HL-60 (cell line): ENCODE measurements around the gene IL3RA.

Experiments used
- DNase-seq, 2 experiments: peaks; one replicate each; pipeline ENCODE4 v3.0.0-alpha.2; 2010 to 2020; ENCODE audit warnings: low read depth in 1 of 2, low spot score in 1 of 2
- H3K27ac ChIP-seq: fragments of 250-450 bp; sonication (Bioruptor Pico); replicated peaks from 2 replicates; pipeline ENCODE4 v1.5.1; 2020; ENCODE audit warnings: mild to moderate bottlenecking, moderate library complexity
- H3K27me3 ChIP-seq: fragments of 250-450 bp; sonication (Bioruptor Pico); 2 replicates; pipeline ENCODE4 v1.5.1; 2021; ENCODE audit warnings: mild to moderate bottlenecking, moderate library complexity; ENCODE audit not compliant: insufficient read depth, poor library complexity, severe bottlenecking
- H3K4me3 ChIP-seq: replicated peaks from 2 replicates; pipeline ENCODE4 v1.5.1; 2011; ENCODE audit warnings: mild to moderate bottlenecking, control low read depth, low read length; ENCODE audit not compliant: insufficient read depth
- CTCF ChIP-seq: IDR thresholded peaks from one replicate; pipeline ENCODE4 v1.5.1; 2011; ENCODE audit warnings: low read length, control low read depth, inconsistent platforms; ENCODE audit not compliant: insufficient read depth
- GABPA ChIP-seq: IDR thresholded peaks from 2 replicates; pipeline ENCODE4 v1.6.1; 2012; ENCODE audit warnings: low read depth
- POLR2AphosphoS5 ChIP-seq: IDR thresholded peaks from 2 replicates; pipeline ENCODE4 v1.6.1; 2012; ENCODE audit warnings: low read depth
- REST ChIP-seq: IDR thresholded peaks from 2 replicates; pipeline ENCODE4 v1.6.1; 2012; ENCODE audit warnings: low read depth; ENCODE audit not compliant: insufficient replicate concordance
- SPI1 ChIP-seq: IDR thresholded peaks from 2 replicates; pipeline ENCODE4 v1.6.1; 2012; ENCODE audit warnings: low read depth, mild to moderate bottlenecking, borderline replicate concordance

The IL3RA gene

GRCh38 chrX:1407035-1407434 lies 70.5 kb downstream of the IL3RA start:
- Histone ChIP-seq H3K27me3 (no peaks in the 10 kb centered on the region), H3K27ac (no peak overlapping the region), H3K4me3 (no peak overlapping the region)
- TF ChIP-seq CTCF (no peak), SPI1 (no peak), REST (no peak), POLR2AphosphoS5 (no peak), GABPA (no peak)
- no peak for DNase-seq

- TF ChIP-seq CTCF (no peak), SPI1 (no peak), POLR2AphosphoS5 (no peak), GABPA (no peak), REST (no peak)
- H3K27ac ChIP-seq = no peak overlapping the region
- DNase-seq = no peak
- no peak overlapping the region for H3K4me3 ChIP-seq
- no peaks in the 10 kb centered on the region for H3K27me3 ChIP-seq
Measured at GRCh38 chrX:1411326-1411725, 74.7 kb downstream of the IL3RA start.

GRCh38 chrX:1412551-1413161 lies 76.1 kb downstream of the IL3RA start:
- no peak for DNase-seq
- TF ChIP-seq REST = no peak
- no peak for TF ChIP-seq CTCF
- TF ChIP-seq GABPA = no peak
- TF ChIP-seq POLR2AphosphoS5 = no peak
- no peak for TF ChIP-seq SPI1
- H3K27me3 ChIP-seq = no peaks in the 10 kb centered on the region
- H3K27ac ChIP-seq = no peak overlapping the region
- H3K4me3 ChIP-seq = no peak overlapping the region
